ENCODE measurements around the gene LRRC27.

GRCh38 chr10:132326925-132327324, 5.1 kb upstream of the LRRC27 start:
- TF ChIP-seq CTCF (IDR thresholded peaks at IDR 0.05; ENCODE audit: low read length) (no peak), EZH2 (IDR thresholded peaks at IDR 0.05; ENCODE audit: borderline replicate concordance, low read length) (no peak)

Measured in OCI-LY1 (cell line).